Measurements from ENCODE around the gene AREG. TPM values are rescaled to one million over a fixed set of nuclear protein-coding genes. Genes with fewer than 3 reads are reported as not detected.
"Not testable (repeated sequence)": the region's sequence is repeated elsewhere in the genome, so short reads cannot be mapped to it uniquely, and the experiment has no call there.

Gene AREG, protein sequence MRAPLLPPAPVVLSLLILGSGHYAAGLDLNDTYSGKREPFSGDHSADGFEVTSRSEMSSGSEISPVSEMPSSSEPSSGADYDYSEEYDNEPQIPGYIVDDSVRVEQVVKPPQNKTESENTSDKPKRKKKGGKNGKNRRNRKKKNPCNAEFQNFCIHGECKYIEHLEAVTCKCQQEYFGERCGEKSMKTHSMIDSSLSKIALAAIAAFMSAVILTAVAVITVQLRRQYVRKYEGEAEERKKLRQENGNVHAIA
- polyA plus RNA-seq = 10 to 100 TPM; 12.8 to 17.4 TPM

DNA sequence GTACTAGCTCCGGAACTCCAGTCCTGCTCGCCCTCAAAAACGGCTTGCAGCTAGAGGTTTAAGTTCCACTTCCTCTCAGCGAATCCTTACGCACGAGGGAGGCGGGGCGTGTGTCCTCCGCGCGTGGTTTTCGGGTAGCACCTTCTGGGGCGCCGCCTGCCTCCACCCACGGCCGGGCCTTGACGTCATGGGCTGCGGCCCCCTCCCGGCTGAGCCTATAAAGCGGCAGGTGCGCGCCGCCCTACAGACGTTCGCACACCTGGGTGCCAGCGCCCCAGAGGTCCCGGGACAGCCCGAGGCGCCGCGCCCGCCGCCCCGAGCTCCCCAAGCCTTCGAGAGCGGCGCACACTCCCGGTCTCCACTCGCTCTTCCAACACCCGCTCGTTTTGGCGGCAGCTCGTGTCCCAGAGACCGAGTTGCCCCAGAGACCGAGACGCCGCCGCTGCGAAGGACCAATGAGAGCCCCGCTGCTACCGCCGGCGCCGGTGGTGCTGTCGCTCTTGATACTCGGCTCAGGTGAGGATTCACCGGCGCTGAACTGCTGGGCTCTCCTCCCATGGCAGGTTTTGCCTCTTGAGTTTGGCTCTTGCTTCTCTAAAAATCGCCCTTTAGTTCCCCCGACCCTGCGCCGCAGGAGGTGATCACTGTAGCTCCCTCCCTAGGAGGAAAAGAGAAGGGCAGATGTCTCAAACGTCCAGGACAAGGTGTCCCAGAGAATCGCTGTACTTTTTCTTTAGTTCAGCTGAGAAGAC, at the start of gene AREG:
Gene AREG, plus strand, starts transcription at position 246 of the 752 bp plus-strand sequence. Its CDS starts 210 bp downstream, at position 456.
- Histone ChIP-seq H3K4me3 (ENCODE audit: low read depth in 1 of 2, low read length in 2 of 2) (peak within 1 kb of the TSS; percentile 65 to 84), H3K27me3 (ENCODE audit: control insufficient read depth in 1 of 2, insufficient read depth in 2 of 2, low read length in 2 of 2) (no peaks in the 10 kb centered on the region), H3K27ac (ENCODE audit: low read depth in 2 of 2, low read length in 1 of 2) (peak within 1 kb of the TSS; percentile 93 to 96), H3K36me3 (ENCODE audit: control insufficient read depth in 2 of 2, insufficient read depth in 2 of 2, low read length in 1 of 2) (no peaks in the 10 kb centered on the region), H3K9me3 (ENCODE audit: control insufficient read depth in 2 of 2, insufficient read depth in 1 of 2, low read depth in 1 of 2, low read length in 1 of 2) (no peaks in the 10 kb centered on the region), H3K4me1 (ENCODE audit: control insufficient read depth in 2 of 2, insufficient read depth in 2 of 2, low read length in 1 of 2) (no peaks in the 10 kb centered on the region)
- 1% methylated on average over 64 of the region's 64 CpGs for WGBS, 2 donors

DNA sequence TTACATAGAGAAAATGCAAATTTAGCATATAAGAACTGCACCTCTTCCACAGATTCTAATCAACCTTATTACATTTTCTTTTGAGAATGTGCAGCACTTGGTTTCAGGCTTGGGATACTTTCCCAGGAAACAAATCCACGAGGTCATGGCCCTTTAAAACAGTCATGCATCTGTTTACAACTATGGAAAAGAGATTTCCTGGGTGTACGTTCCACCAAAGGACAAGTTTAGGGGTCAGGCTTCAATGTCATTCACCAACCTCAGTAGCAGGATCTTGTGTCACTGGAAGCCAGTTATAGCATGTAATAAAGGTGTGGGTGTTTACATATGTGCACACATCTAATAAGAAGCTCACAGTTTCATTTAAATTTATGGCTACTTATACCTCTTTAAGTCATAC, 49.3 kb upstream of the AREG start:
- WGBS, 2 donors = 40 to 41% methylated on average over 2 of the region's 2 CpGs
- Histone ChIP-seq H3K9me3 (ENCODE audit: control insufficient read depth in 2 of 2, insufficient read depth in 1 of 2, low read depth in 1 of 2, low read length in 1 of 2) (peaks cover 0 to 5% of the 10 kb centered on the region in 2 donors), H3K36me3 (ENCODE audit: control insufficient read depth in 2 of 2, insufficient read depth in 2 of 2, low read length in 1 of 2) (no peaks in the 10 kb centered on the region), H3K4me1 (ENCODE audit: control insufficient read depth in 2 of 2, insufficient read depth in 2 of 2, low read length in 1 of 2) (no peaks in the 10 kb centered on the region), H3K27me3 (ENCODE audit: control insufficient read depth in 1 of 2, insufficient read depth in 2 of 2, low read length in 2 of 2) (no peaks in the 10 kb centered on the region), H3K27ac (ENCODE audit: low read depth in 2 of 2, low read length in 1 of 2) (no peak overlapping the region), H3K4me3 (ENCODE audit: low read depth in 1 of 2, low read length in 2 of 2) (no peak overlapping the region)

DNA sequence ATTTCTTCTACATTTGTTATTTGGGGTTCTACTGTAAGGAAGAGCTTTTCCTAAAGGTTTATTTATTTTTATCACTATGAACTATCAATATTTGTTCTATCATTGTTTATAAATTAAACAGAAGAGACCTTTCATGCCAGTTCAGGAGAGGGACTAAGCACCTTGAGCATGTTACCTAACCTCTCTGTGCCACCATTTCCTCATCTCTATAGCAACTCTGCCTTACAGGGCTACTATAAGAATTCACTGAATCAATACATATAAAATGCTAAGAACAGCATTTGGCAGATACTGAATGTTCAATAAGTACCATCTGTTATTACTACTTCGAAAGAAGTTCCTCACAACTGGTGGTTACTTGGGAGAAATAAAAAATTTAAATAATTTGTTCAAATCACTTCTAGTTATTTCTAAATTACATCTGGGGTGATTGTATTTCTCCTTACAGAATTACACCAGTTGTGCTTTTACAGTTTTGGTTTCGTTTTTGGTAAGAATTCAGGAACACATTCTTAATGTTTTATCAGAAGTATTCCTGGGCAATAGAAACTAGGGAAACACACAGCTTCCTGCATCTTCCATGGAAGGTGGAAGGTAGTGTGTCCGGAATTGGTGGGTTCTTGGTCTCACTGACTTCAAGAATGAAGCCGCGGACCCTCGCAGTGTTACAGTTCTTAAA, 47.0 kb upstream of the AREG start:
- peaks cover 0 to 5% of the 10 kb centered on the region in 2 donors for H3K9me3 ChIP-seq (ENCODE audit: control insufficient read depth in 2 of 2, insufficient read depth in 1 of 2, low read depth in 1 of 2, low read length in 1 of 2)
- H3K4me3 ChIP-seq (ENCODE audit: low read depth in 1 of 2, low read length in 2 of 2) = peak overlapping the region in 1 of 2 donors; percentile 3
- H3K4me1 ChIP-seq (ENCODE audit: control insufficient read depth in 2 of 2, insufficient read depth in 2 of 2, low read length in 1 of 2) = no peaks in the 10 kb centered on the region
- no peak overlapping the region for H3K27ac ChIP-seq (ENCODE audit: low read depth in 2 of 2, low read length in 1 of 2)
- H3K36me3 ChIP-seq (ENCODE audit: control insufficient read depth in 2 of 2, insufficient read depth in 2 of 2, low read length in 1 of 2) = no peaks in the 10 kb centered on the region
- 50 to 69% methylated on average over 6 of the region's 6 CpGs for WGBS, 2 donors
- no peaks in the 10 kb centered on the region for H3K27me3 ChIP-seq (ENCODE audit: control insufficient read depth in 1 of 2, insufficient read depth in 2 of 2, low read length in 2 of 2)

DNA sequence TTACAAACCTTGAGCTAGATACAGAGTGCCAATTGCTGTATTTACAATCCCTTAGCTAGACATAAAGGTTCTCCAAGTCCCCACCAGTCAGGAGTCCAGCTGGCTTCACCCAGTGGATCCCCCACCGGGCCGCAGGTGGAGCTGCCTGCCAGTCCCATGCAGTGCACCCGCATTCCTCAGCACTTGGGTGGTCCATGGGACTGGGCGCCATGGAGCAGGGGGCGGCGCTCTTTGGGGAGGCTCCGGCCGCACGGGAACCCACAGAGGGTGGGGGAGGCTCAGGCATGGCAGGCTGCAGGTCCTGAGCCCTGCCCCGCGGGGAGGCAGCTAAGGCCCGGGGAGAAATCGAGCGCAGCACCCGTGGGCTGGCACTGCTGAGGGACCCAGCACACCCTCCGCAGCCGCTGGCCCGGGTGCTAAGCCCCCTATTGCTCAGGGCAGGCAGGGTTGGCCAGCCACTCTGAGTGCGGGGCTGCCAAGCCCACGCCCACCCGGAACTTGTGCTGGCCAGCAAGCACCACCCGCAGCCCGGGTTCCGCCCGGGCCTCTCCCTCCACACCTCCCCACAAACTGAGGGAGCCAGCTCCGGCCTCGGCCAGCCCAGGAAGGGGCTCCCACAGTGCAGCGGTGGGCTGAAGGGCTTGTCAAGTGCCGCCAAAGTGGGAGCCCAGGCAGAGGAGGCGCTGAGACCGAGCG, 45.9 kb upstream of the AREG start:
- H3K36me3 ChIP-seq (ENCODE audit: control insufficient read depth in 2 of 2, insufficient read depth in 2 of 2, low read length in 1 of 2); H3K27me3 ChIP-seq (ENCODE audit: control insufficient read depth in 1 of 2, insufficient read depth in 2 of 2, low read length in 2 of 2); H3K4me3 ChIP-seq (ENCODE audit: low read depth in 1 of 2, low read length in 2 of 2); H3K27ac ChIP-seq (ENCODE audit: low read depth in 2 of 2, low read length in 1 of 2); H3K9me3 ChIP-seq (ENCODE audit: control insufficient read depth in 2 of 2, insufficient read depth in 1 of 2, low read depth in 1 of 2, low read length in 1 of 2); H3K4me1 ChIP-seq (ENCODE audit: control insufficient read depth in 2 of 2, insufficient read depth in 2 of 2, low read length in 1 of 2): not testable (repeated sequence)
- 92% methylated on average over 31 to 32 of the region's 32 CpGs for WGBS, 2 donors

DNA sequence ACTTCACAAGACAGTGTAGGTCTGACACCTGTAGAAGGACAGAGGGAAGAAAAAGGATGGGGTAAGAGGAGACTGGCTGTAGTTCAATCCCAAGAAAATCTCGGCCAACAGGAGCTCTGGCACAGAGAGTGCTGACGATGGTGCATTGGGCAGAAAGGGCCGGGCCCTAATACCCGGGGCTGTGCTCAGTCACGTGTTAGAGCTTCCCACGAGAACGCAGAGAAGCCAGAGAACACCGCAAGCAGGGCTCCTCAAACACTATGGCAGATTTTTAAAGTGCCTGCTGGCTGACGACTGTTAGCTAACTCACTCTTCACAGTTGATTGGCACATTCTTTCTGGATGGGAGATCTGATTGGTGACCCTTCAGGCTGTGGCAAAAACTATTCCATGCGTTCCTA, 44.5 kb upstream of the AREG start:
- 81 to 91% methylated on average over 10 of the region's 10 CpGs for WGBS, 2 donors
- Histone ChIP-seq H3K27ac (ENCODE audit: low read depth in 2 of 2, low read length in 1 of 2) (no peak overlapping the region), H3K27me3 (ENCODE audit: control insufficient read depth in 1 of 2, insufficient read depth in 2 of 2, low read length in 2 of 2) (no peaks in the 10 kb centered on the region)

DNA sequence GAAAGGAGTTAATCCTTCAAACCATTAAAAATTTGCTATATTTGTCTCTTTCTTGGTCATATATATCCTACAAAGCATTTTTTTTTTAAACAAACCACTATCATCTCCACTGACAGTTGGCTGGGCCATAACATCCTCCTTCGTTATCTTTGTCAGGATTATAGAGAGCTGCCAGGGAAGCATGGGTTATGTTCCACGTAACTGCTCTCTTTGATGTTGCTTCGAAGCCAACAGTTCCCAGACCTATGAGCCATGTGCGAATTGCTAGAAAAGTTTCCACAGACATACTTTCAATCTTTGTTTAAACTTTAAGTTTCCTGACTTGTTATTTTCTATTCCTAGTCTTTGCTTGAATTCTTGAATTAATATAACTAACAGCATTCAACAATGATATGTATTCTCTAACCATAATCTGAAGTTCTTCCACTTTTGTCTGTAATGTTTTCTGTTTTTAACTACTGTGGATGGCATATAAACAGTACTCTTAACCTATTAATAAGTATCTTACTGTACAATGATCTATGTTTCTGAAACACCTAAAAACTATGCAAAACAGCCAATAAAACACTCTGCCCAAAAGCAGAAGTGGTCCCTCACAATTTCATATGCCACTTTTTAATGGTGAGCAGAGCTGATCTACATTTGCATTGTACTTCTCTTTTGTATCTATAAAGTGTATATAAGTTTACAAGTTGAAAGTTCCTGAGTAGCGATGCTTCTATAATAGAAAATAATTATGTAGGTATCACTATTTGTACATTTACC, 42.1 kb upstream of the AREG start:
- H3K27ac ChIP-seq (ENCODE audit: low read depth in 2 of 2, low read length in 1 of 2) = no peak overlapping the region
- no peaks in the 10 kb centered on the region for H3K4me1 ChIP-seq (ENCODE audit: control insufficient read depth in 2 of 2, insufficient read depth in 2 of 2, low read length in 1 of 2)
- 76 to 77% methylated on average over 5 of the region's 5 CpGs for WGBS, 2 donors
- H3K4me3 ChIP-seq (ENCODE audit: low read depth in 1 of 2, low read length in 2 of 2) = no peak overlapping the region
- peaks cover 0 to 5% of the 10 kb centered on the region in 2 donors for H3K9me3 ChIP-seq (ENCODE audit: control insufficient read depth in 2 of 2, insufficient read depth in 1 of 2, low read depth in 1 of 2, low read length in 1 of 2)
- no peaks in the 10 kb centered on the region for H3K27me3 ChIP-seq (ENCODE audit: control insufficient read depth in 1 of 2, insufficient read depth in 2 of 2, low read length in 2 of 2)
- H3K36me3 ChIP-seq (ENCODE audit: control insufficient read depth in 2 of 2, insufficient read depth in 2 of 2, low read length in 1 of 2) = no peaks in the 10 kb centered on the region

More for the DNA sequence above, 44.5 kb upstream of the AREG start:
- H3K4me1 ChIP-seq (ENCODE audit: control insufficient read depth in 2 of 2, insufficient read depth in 2 of 2, low read length in 1 of 2) = no peaks in the 10 kb centered on the region
- peaks cover 0 to 5% of the 10 kb centered on the region in 2 donors for H3K9me3 ChIP-seq (ENCODE audit: control insufficient read depth in 2 of 2, insufficient read depth in 1 of 2, low read depth in 1 of 2, low read length in 1 of 2)
- no peaks in the 10 kb centered on the region for H3K36me3 ChIP-seq (ENCODE audit: control insufficient read depth in 2 of 2, insufficient read depth in 2 of 2, low read length in 1 of 2)
- H3K4me3 ChIP-seq (ENCODE audit: low read depth in 1 of 2, low read length in 2 of 2) = no peak overlapping the region

DNA sequence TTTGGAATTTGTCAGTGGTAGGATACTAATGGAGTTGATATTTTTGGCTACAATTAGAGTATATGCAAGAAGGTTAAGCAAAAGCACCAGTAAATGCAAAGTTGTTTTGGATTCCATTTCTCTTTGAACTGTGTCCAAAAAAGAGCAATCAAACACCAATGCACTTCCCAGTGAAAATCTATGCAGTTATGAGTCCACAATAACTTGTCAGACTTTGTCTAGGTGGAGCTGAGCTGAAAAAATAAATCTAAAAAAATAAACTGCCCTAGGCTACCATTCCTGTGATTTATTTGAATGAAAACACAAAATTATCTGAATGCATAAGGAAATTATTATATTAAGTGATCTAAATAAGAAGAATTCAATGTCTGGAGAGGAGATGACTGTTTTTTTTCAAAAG, 37.0 kb upstream of the AREG start:
- H3K27ac ChIP-seq (ENCODE audit: low read depth in 2 of 2, low read length in 1 of 2) = no peak overlapping the region
- no peaks in the 10 kb centered on the region for H3K36me3 ChIP-seq (ENCODE audit: control insufficient read depth in 2 of 2, insufficient read depth in 2 of 2, low read length in 1 of 2)
- H3K9me3 ChIP-seq (ENCODE audit: control insufficient read depth in 2 of 2, insufficient read depth in 1 of 2, low read depth in 1 of 2, low read length in 1 of 2) = no peaks in the 10 kb centered on the region
- H3K4me1 ChIP-seq (ENCODE audit: control insufficient read depth in 2 of 2, insufficient read depth in 2 of 2, low read length in 1 of 2) = no peaks in the 10 kb centered on the region
- H3K27me3 ChIP-seq (ENCODE audit: control insufficient read depth in 1 of 2, insufficient read depth in 2 of 2, low read length in 2 of 2) = no peaks in the 10 kb centered on the region
- no peak overlapping the region for H3K4me3 ChIP-seq (ENCODE audit: low read depth in 1 of 2, low read length in 2 of 2)

DNA sequence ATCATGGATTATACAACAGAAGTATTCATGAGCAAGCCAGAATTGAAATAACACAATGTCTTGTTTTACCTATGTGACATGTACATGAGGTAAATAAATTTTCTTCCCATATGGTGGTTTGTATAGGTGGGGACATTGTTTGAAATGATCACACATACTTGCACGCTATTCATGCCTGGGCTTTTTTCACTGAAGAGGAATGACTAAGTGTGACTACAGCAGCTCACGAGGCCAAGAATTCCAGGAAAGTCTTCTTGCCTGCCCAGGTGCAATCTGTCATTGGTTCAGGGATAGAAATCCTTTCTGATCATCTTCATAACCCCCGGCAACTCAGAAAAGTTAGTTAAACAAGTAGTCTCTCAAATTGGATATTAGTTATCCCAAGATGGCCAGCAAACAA, 36.3 kb upstream of the AREG start:
- Histone ChIP-seq H3K4me1 (ENCODE audit: control insufficient read depth in 2 of 2, insufficient read depth in 2 of 2, low read length in 1 of 2) (no peaks in the 10 kb centered on the region), H3K36me3 (ENCODE audit: control insufficient read depth in 2 of 2, insufficient read depth in 2 of 2, low read length in 1 of 2) (no peaks in the 10 kb centered on the region), H3K9me3 (ENCODE audit: control insufficient read depth in 2 of 2, insufficient read depth in 1 of 2, low read depth in 1 of 2, low read length in 1 of 2) (peaks cover 0 to 3% of the 10 kb centered on the region in 2 donors), H3K27me3 (ENCODE audit: control insufficient read depth in 1 of 2, insufficient read depth in 2 of 2, low read length in 2 of 2) (no peaks in the 10 kb centered on the region), H3K27ac (ENCODE audit: low read depth in 2 of 2, low read length in 1 of 2) (no peak overlapping the region), H3K4me3 (ENCODE audit: low read depth in 1 of 2, low read length in 2 of 2) (no peak overlapping the region)
- WGBS, 2 donors = 54 to 64% methylated on average over 3 of the region's 3 CpGs

DNA sequence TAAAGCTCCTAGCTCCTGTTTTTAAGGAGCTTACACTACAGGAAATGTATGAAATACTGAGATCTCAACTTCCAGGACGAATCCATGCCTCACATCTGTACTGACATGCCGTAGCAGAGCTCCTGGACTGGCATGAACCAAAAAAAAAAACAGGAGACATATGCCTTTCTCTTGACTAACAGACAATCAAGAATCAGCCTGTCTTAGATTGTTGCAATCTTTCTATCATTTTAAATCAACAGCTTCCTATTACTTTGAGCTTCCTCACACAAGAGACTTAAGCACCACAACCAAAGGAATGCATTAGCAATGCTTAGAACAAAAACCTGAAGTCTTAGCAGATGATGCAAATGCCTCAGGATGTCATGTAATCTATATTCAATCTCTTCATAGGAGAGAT, 34.7 kb upstream of the AREG start:
- Histone ChIP-seq H3K36me3 (ENCODE audit: control insufficient read depth in 2 of 2, insufficient read depth in 2 of 2, low read length in 1 of 2) (no peaks in the 10 kb centered on the region), H3K9me3 (ENCODE audit: control insufficient read depth in 2 of 2, insufficient read depth in 1 of 2, low read depth in 1 of 2, low read length in 1 of 2) (peaks cover 0 to 3% of the 10 kb centered on the region in 2 donors), H3K27ac (ENCODE audit: low read depth in 2 of 2, low read length in 1 of 2) (peak overlapping the region in 1 of 2 donors; percentile 7), H3K4me3 (ENCODE audit: low read depth in 1 of 2, low read length in 2 of 2) (no peak overlapping the region), H3K27me3 (ENCODE audit: control insufficient read depth in 1 of 2, insufficient read depth in 2 of 2, low read length in 2 of 2) (no peaks in the 10 kb centered on the region), H3K4me1 (ENCODE audit: control insufficient read depth in 2 of 2, insufficient read depth in 2 of 2, low read length in 1 of 2) (no peaks in the 10 kb centered on the region)
- WGBS, 2 donors = 36 to 66% methylated on average over 2 of the region's 2 CpGs

Measured in esophagus (tissue), 2 donors.